GM18526 (cell line): ENCODE data around the gene CLIC4.

ENCODE experiments used
- POLR2A ChIP-seq: IDR thresholded peaks from 3 replicates; pipeline ENCODE4 v1.6.1; 2011; ENCODE audit not compliant: insufficient read length; ENCODE audit errors: extremely low read depth

Gene CLIC4

DNA sequence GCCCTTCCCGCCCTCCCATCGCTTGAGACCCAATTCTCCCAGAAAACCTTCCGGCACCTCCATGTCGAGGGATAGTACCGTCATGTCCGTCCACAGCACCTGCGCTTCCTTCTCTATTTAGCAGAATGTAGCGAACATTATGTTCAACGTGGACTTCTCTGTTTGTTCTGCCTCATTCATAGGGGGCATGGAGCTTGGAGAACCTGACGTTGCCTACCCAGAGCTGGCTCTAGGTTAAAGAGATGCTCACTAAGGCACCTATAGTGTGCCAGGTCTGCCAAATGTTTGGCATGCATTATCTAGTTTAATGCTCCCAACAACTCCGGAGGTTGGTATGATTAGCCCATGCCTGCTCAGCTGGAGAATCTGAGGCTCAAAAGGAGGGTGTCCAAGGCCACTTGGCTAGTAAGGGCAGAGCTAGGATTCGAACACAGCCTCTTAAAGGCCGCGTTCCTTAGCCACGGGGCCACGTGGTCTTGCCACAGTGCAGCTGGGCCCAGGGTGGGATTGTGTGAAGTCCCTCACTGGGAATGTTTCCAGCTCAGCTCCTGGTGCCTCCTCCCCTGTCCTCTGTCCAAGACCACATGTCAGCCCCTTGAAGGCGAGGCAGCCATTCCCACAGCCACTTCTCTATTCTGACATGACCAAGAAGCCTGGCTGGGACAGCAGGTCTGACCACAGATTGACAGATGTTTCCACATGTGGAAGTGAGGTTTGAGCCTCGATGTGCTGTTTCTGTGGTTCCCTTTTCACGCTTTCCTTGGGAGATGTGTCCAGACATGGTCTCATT lies 127.0 kb downstream of the CLIC4 start:
- TF ChIP-seq POLR2A = no peak

GRCh38 chr1:24873148-24873547 lies 127.9 kb downstream of the CLIC4 start:
- no peak for TF ChIP-seq POLR2A

- TF ChIP-seq POLR2A = no peak
These were observed 128.8 kb downstream of the CLIC4 start for GRCh38 chr1:24874056-24874455.

GRCh38 chr1:24874611-24875234 lies 129.5 kb downstream of the CLIC4 start:
- no peak for TF ChIP-seq POLR2A

DNA sequence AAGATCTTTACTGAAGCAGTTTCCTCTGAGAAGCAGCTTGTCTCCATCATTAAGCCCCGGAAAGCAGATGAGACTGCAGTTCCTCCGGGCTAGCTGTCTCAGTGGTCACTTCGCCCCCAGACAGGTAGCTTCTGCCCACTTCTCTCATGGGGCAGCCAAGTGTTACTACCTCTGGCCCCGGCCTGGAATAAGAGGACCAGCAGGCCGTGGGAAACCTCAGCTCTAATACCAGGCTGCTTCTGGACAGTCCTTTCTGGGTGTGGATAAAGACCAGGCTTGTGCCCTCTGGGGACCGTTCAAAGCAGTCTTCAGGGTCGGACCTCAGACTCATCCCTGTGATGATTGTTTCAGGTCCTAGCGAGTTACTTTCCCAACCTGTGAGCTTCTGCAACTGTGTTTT lies 130.0 kb downstream of the CLIC4 start:
- TF ChIP-seq POLR2A = no peak

GRCh38 chr1:24875991-24876506 lies 130.8 kb downstream of the CLIC4 start:
- TF ChIP-seq POLR2A = no peak

DNA sequence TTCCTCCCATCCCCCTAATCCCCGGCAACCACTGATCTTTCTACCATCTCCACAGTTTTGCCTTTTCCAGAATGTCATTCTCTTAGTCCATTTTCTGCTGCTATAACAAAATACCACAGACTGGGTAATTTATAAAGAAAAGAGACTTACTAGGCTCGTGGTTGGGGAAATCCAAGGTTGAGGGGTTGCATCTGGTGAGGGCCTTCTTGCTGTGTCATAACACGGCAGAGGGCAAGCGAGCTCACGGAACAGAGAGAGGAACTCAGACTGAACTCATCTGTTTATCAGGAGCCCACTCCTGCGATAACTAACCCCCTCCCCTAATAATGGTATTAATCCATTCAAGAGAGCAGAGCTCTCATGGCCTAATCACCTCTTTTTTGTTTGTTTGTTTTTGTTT lies 132.8 kb downstream of the CLIC4 start:
- no peak for TF ChIP-seq POLR2A

GRCh38 chr1:24878775-24879742 lies 133.8 kb downstream of the CLIC4 start:
- no peak for TF ChIP-seq POLR2A

DNA sequence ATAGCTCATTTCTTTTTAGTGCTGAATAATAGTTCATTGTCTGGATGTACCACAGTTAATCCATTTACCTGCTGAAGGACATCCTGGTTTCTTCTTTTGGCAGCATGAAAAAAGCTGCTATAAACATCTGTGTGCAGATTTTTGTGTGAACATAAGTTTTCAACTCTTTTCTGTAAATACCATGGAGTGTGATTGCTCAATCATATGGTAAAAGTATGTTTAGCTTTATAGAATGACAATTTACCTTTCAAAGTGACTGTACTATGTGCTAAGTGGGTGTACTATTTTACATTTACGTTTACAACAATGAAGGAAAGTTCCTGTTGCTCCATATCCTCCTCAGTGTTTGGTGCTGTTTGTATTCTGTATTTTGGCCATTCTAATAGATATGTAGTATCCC lies 135.8 kb downstream of the CLIC4 start:
- no peak for TF ChIP-seq POLR2A

DNA sequence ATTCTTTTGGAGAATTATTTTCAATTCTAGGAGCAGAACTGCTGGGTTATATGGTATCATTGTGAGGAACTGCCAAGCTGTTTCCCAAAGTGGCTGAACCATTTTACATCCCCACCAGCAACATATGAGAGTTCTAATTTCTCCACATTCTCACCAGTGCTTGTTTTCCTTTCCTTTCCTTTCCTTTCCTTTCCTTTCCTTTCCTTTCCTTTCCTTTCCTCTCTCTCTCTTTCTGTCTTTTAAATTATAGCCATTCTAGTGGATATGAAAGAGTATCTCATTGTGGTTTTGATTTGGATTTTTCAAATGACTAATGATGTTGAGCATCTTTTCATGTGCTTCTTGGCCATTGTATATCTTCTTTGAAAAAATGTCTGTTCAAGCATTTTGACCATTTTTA lies 139.5 kb downstream of the CLIC4 start:
- TF ChIP-seq POLR2A = no peak

DNA sequence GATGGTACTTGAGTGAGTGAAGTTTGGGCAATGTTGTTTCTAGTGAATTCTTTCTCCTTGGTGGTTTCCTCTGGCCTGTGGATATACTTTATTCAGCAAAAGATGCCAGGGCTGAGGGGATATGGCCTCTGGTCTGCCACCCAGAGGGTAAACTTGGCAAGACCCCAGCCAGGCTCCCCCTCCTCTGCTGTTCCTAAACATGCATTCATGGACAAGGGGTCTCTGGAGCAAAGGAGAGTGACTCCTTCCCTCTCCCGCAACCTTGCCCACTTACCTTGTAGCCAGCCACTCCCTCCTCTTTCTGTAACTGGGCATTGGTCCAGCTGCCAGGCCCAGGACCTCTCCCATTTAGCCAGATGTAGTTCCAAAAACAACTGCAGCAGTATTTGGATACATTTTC lies 141.0 kb downstream of the CLIC4 start:
- no peak for TF ChIP-seq POLR2A

DNA sequence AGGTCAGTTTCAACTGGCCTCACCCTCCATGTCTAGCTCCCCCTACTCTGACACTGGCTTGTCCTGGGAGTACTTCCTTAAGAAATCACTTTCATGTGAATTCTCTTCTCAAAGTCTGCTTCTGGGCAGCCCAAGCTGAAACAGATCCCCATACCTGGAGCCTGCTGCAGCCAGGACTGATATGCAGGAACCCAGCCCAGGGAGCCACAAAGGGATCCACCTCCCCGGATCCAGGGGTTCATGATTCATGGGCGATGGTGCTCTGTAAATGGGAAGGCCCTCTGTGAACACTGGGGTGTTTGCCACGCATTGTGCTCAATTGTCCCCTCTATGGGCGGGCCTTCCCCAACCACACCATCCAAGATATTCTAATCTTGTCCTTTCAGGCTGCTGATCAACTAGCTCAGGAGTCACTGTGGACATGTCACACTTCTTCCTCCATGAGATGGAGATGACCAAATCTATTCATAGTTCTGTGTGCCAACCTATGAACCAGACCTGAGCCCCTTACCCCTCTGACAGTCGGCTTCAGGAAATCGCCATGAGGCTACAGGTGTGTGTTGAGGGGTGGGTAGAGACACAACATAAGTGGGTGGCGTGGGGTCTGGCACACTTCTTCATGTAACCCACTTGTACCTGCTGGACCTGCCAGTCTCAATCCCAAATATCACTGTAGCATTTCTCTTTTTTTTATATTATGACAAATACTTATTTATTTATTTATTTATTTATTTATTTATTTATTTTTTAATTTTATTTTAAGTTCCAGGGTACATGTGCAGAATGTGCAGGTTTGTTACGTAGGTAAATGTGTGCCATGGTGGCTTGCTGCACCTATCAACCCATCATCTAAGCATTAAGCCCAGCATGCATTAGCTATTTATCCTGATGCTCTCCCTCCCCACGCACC lies 143.1 kb downstream of the CLIC4 start:
- no peak for TF ChIP-seq POLR2A

- no peak for TF ChIP-seq POLR2A
These were observed 143.9 kb downstream of the CLIC4 start for GRCh38 chr1:24888971-24889676.

DNA sequence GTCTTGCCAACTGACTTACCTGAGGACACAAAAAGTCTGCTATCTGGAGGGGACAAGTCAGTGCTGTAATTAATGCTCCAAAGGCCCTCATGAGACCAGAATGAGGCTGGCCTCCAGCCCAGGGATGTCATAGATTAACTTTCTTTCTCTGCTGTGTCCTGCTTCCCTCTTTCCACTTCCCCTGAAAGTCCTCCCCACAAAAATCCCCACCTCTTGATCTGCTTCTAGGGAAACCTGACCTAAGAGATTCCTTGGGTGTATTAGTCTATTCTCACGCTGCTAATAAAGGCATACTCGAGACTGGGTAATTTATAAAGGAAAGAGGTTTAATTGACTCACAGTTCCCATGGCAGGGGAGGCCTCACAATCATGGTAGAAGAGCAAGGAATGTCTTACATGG lies 145.6 kb downstream of the CLIC4 start:
- TF ChIP-seq POLR2A = no peak
